GM19452 (cell line): ENCODE measurements around the gene POTEF.
A peak's percentile ranks its signal among the peaks of the same experiment; 100 is the strongest.
"Not testable (repeated sequence)": the region's sequence is repeated elsewhere in the genome, so short reads cannot be mapped to it uniquely, and the experiment has no call there.

ENCODE experiments used
- ATAC-seq: cut with Tn5 transposase; IDR thresholded peaks from one replicate; pipeline ENCODE4 v1.9.1; 2021; ENCODE audit not compliant: unreplicated experiment

Gene POTEF

GRCh38 chr2:130152816-130153595 lies 24.0 kb upstream of the POTEF start:
- no peak for ATAC-seq

GRCh38 chr2:130152136-130152815 lies 23.3 kb upstream of the POTEF start:
- not testable (repeated sequence) for ATAC-seq

- not testable (repeated sequence) for ATAC-seq
Measured at GRCh38 chr2:130151145-130151512, 22.1 kb upstream of the POTEF start.

GRCh38 chr2:130150181-130151144 lies 21.4 kb upstream of the POTEF start:
- ATAC-seq = no peak

- not testable (repeated sequence) for ATAC-seq
Measured at GRCh38 chr2:130148515-130148914, 19.5 kb upstream of the POTEF start.

- peak; percentile 93 for ATAC-seq
Measured at GRCh38 chr2:130145006-130145414, 16.0 kb upstream of the POTEF start, which contains the start of gene CCDC74B. CCDC74B (minus strand) TSS chr2:130145112; CDS start chr2:130144996, 116 bp downstream.

GRCh38 chr2:130143266-130144039 lies 14.4 kb upstream of the POTEF start:
- not testable (repeated sequence) for ATAC-seq

GRCh38 chr2:130142396-130143265 lies 13.6 kb upstream of the POTEF start:
- not testable (repeated sequence) for ATAC-seq

GRCh38 chr2:130141645-130142370 lies 12.8 kb upstream of the POTEF start:
- ATAC-seq = not testable (repeated sequence)

- ATAC-seq = not testable (repeated sequence)
Measured at GRCh38 chr2:130141002-130141401, 12.0 kb upstream of the POTEF start.

GRCh38 chr2:130140516-130140915 lies 11.5 kb upstream of the POTEF start:
- not testable (repeated sequence) for ATAC-seq

GRCh38 chr2:130139331-130140280 lies 10.6 kb upstream of the POTEF start:
- ATAC-seq = not testable (repeated sequence)

- not testable (repeated sequence) for ATAC-seq
Measured at GRCh38 chr2:130138841-130139251, 9.8 kb upstream of the POTEF start.

GRCh38 chr2:130138326-130138725 lies 9.3 kb upstream of the POTEF start:
- ATAC-seq = not testable (repeated sequence)

GRCh38 chr2:130137118-130137517 lies 8.1 kb upstream of the POTEF start:
- not testable (repeated sequence) for ATAC-seq

GRCh38 chr2:130136546-130136945 lies 7.5 kb upstream of the POTEF start:
- not testable (repeated sequence) for ATAC-seq
